Psoas muscle (tissue), 8 donors: ENCODE results near the gene SP1. TPM values are rescaled to one million over a fixed set of nuclear protein-coding genes. Genes with fewer than 3 reads are reported as not detected.

ENCODE experiments used
- ATAC-seq, 4 donors: fragments of 200-7000 bp; cut with Tn5 transposase; one replicate each; pipeline ENCODE4 v1.9.1; 2020; ENCODE audit warnings: moderate library complexity in 3 of 4, mild to moderate bottlenecking in 2 of 4
- DNase-seq, 2 donors: peaks; one replicate each; pipeline ENCODE4 v3.0.0-alpha.2; 2020
- H3K27ac ChIP-seq: fragments of 200-600 bp; one replicate; pipeline ENCODE4 v1.8.0; 2022
- H3K27me3 ChIP-seq, 3 donors: fragments of 200-600 bp in 1 of 3; one replicate each; pipeline versions ENCODE4 v1.6.1 to v1.8.0; 2013 to 2022; ENCODE audit warnings: low read length in 2 of 3, mild to moderate bottlenecking in 2 of 3, moderate library complexity in 1 of 3; ENCODE audit not compliant: insufficient read depth in 3 of 3
- H3K36me3 ChIP-seq, 2 donors: fragments of 200-600 bp in 1 of 2; one replicate each; pipeline versions ENCODE4 v1.6.1 to v1.8.0; 2013 to 2022; ENCODE audit warnings: low read depth in 1 of 2, mild to moderate bottlenecking in 1 of 2, moderate library complexity in 1 of 2; ENCODE audit not compliant: insufficient read depth in 1 of 2
- H3K4me1 ChIP-seq: fragments of 200-600 bp; one replicate; pipeline ENCODE4 v1.8.0; 2022
- H3K4me3 ChIP-seq: fragments of 200-600 bp; one replicate; pipeline ENCODE4 v1.8.0; 2022; ENCODE audit warnings: mild to moderate bottlenecking
- H3K9me3 ChIP-seq: fragments of 200-600 bp; one replicate; pipeline ENCODE4 v1.8.0; 2022
- WGBS, 3 donors: extraction: QIAGEN DNeasy Blood & Tissue Kit; methylation state at CpG; one replicate each; pipeline versions ENCODE4 v1.1.6 to v1.1.7; 2013; 5-methylcytosine and 5-hydroxymethylcytosine counted together
- intact Hi-C, 2 donors: fragments of 100-400 bp; cut with DNase I; formaldehyde crosslinking; loops; one replicate each; pipeline versions ENCODE4 v1.11.0 to v1.14.2; 2022
- polyA plus RNA-seq, 3 donors: library from polyadenylated mRNA; stranded (reverse); fragments of 200-250 nt; gene quantifications; one replicate each; pipeline ENCODE4 v1.2.3, GENCODE V29; 2013
- total RNA-seq, 4 donors: library from RNA; stranded (reverse); fragmentation: NEBNext Ultra II Directional in 2 of 4; extraction: Animal tissue kit (Norgen Biotek cat#: 25700) in 2 of 4; gene quantifications; one replicate each; pipeline versions ENCODE4 v1.2.1 to v1.2.4, GENCODE V29; 2021 to 2023
- TF ChIP-seq, protein P1 (sequence below): fragments of 200-600 bp; IDR thresholded peaks from one replicate; pipeline ENCODE4 v1.8.0; 2022; ENCODE audit warnings: antibody characterized with exemption
- donor health status: healthy with polysubstance abuse.
- donor health status: DM: no; HTN: no; CAD: no; lungs with moderate emphysema.
- donor health status: Bipolar disorder and iron deficiency.
- donor health status: healthy.
- donor health status: DM: yes; HTN: yes; CAD: no.
- donor health status: DM: no; HTN: no; CAD: no.
- donor health status: DM: no; HTN: no; CAD: no.
- donor health status: DM: yes; HTN: yes; CAD: no.

The SP1 gene
- total and polyA plus RNA-seq, 7 donors, result 10.2 to 48.0 (median 39.0) TPM

GRCh38 chr12:53333845-53334244 is 46.1 kb upstream of the SP1 start:
- ATAC-seq (no peak), DNase-seq (peak in 1 of 2 donors; percentile 2)
- peaks cover 0 to 22% (median 7%) of the 10 kb centered on the region in 3 donors for H3K27me3 ChIP-seq
- no peak overlapping the region for H3K27ac ChIP-seq
- intact Hi-C loops, result no loop called here
- TF ChIP-seq, protein P1, sequence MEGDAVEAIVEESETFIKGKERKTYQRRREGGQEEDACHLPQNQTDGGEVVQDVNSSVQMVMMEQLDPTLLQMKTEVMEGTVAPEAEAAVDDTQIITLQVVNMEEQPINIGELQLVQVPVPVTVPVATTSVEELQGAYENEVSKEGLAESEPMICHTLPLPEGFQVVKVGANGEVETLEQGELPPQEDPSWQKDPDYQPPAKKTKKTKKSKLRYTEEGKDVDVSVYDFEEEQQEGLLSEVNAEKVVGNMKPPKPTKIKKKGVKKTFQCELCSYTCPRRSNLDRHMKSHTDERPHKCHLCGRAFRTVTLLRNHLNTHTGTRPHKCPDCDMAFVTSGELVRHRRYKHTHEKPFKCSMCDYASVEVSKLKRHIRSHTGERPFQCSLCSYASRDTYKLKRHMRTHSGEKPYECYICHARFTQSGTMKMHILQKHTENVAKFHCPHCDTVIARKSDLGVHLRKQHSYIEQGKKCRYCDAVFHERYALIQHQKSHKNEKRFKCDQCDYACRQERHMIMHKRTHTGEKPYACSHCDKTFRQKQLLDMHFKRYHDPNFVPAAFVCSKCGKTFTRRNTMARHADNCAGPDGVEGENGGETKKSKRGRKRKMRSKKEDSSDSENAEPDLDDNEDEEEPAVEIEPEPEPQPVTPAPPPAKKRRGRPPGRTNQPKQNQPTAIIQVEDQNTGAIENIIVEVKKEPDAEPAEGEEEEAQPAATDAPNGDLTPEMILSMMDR, result no peak
- no peaks in the 10 kb centered on the region for H3K4me1 ChIP-seq
- whole genome bisulfite sequencing, 3 donors, result 53 to 63% (median 60%) methylated on average over 7 of the region's 7 CpGs
- H3K9me3 ChIP-seq, result no peaks in the 10 kb centered on the region
- no peaks in the 10 kb centered on the region for H3K36me3 ChIP-seq
- no peak overlapping the region for H3K4me3 ChIP-seq

DNA sequence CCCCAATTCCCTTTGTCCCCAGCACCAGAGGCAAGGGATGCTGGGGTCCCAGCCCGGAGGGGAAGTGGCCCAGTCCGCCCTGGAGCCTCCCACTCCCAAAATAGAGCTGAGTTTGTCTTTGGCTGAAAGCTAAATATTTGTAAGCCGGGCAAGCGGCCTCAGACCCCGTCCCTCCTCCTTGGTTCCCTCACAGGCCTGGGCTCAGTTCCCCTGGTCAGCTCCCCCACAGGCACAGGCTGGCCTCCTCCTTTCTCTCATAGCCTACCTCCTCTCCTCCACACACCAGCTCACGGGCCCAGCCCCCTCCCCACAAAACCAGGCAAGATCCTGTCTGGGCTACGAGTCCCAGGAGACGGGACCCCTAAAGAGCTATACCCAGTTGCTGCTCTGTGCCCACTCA is 45.2 kb upstream of the SP1 start:
- WGBS, 3 donors, result 81 to 86% (median 85%) methylated on average over 8 of the region's 8 CpGs
- Histone ChIP-seq H3K27me3 (peaks cover 0 to 22% (median 7%) of the 10 kb centered on the region in 3 donors), H3K36me3 (no peaks in the 10 kb centered on the region), H3K4me1 (no peaks in the 10 kb centered on the region), H3K27ac (no peak overlapping the region), H3K4me3 (no peak overlapping the region), H3K9me3 (no peaks in the 10 kb centered on the region)
- ATAC-seq (no peak), DNase-seq (no peak)
- intact Hi-C loops, result no loop called here
- TF ChIP-seq, protein P1, result no peak

DNA sequence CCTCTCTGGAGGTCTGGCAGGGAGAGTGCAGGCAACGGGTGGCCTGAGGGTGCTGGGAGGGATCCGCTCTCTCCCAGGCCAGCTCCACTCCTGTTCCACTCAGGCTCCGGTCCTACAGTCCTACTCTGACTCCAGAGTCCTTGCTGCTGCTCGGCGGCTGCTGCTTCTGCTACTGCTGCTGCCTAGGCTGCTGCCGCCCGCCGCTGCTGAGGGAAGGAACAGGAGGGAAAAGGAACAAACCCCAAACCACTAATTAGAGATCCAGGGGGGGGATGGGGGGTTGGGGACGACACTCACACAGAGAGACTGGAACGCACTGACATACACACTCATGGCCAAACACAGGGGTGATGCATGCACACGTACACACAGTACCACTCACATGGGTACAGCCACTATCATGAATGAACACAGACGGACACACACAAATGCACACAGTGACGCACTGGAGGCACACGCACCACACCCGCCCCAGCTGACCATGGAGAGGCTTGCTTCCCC is 43.7 kb upstream of the SP1 start, which contains the start of gene SP7:
TSS of gene SP7 (minus strand) at position 174 of the 501 bp plus-strand sequence. CDS start 708 bp downstream, outside the sequence.
- H3K9me3 ChIP-seq, result no peaks in the 10 kb centered on the region
- TF ChIP-seq, protein P1, result no peak
- no peak within 1 kb of the TSS for H3K27ac ChIP-seq
- 40 to 56% (median 44%) methylated on average over 13 to 15 of the region's 15 CpGs for WGBS, 3 donors
- no peaks in the 10 kb centered on the region for H3K4me1 ChIP-seq
- intact Hi-C loops, result no loop called here
- peaks cover 0 to 22% (median 7%) of the 10 kb centered on the region in 3 donors for H3K27me3 ChIP-seq
- DNase-seq, result peak in 1 of 2 donors; percentile 38
- no peaks in the 10 kb centered on the region for H3K36me3 ChIP-seq
- no peak within 1 kb of the TSS for H3K4me3 ChIP-seq
- ATAC-seq, result no peak

- WGBS, 3 donors, result 25 to 29% (median 27%) methylated on average over 11 of the region's 11 CpGs
- Histone ChIP-seq H3K4me1 (no peaks in the 10 kb centered on the region), H3K9me3 (no peaks in the 10 kb centered on the region), H3K27ac (no peak overlapping the region), H3K27me3 (peaks cover 0 to 22% (median 6%) of the 10 kb centered on the region in 3 donors), H3K36me3 (no peaks in the 10 kb centered on the region), H3K4me3 (no peak overlapping the region)
- DNase-seq (peak in 1 of 2 donors; percentile 42), ATAC-seq (no peak)
- TF ChIP-seq, protein P1, result no peak
- intact Hi-C loops, result no loop called here
Measured at GRCh38 chr12:53338017-53338416, 42.0 kb upstream of the SP1 start.

GRCh38 chr12:53338916-53339315 is 41.1 kb upstream of the SP1 start:
- Histone ChIP-seq H3K4me3 (no peak overlapping the region), H3K36me3 (no peaks in the 10 kb centered on the region), H3K27ac (no peak overlapping the region), H3K27me3 (peaks cover 0 to 22% (median 6%) of the 10 kb centered on the region in 3 donors), H3K9me3 (no peaks in the 10 kb centered on the region), H3K4me1 (no peaks in the 10 kb centered on the region)
- intact Hi-C loops, result no loop called here
- TF ChIP-seq, protein P1, result no peak
- 47 to 51% (median 47%) methylated on average over 6 of the region's 6 CpGs for WGBS, 3 donors
- ATAC-seq (no peak), DNase-seq (peak in 1 of 2 donors; percentile 43)
